Spleen (tissue), 7 donors: Measurements from ENCODE around the gene MOK.

Experiments
- POLR2A ChIP-seq, 3 donors: fragments of 450-650 bp; IDR thresholded peaks; one replicate each; pipeline ENCODE4 v1.5.1; 2017; ENCODE audit warnings: antibody characterized with exemption in 3 of 3, mild to moderate bottlenecking in 1 of 3
- POLR2AphosphoS5 ChIP-seq, 3 donors: sonication (generic); formaldehyde crosslinking; IDR thresholded peaks; one replicate each; pipeline ENCODE4 v1.5.1; 2017; ENCODE audit warnings: antibody characterized with exemption in 3 of 3
- TF ChIP-seq, protein P1 (sequence below), 11 experiments: fragments of 200-600 bp in 7 of 11; fragments of 450-650 bp in 4 of 11; sonication (generic) in 4 of 11; IDR thresholded peaks in 8 of 11; conservative IDR thresholded peaks in 3 of 11; 1 replicate in 7 of 11; 2 replicates in 4 of 11; pipeline versions ENCODE4 v1.4.0 to v1.8.0; 2016 to 2021; ENCODE audit warnings: antibody characterized with exemption in 11 of 11, inconsistent platforms in 4 of 11, mild to moderate bottlenecking in 1 of 11
- donor health status: DM: no; HTN: no; CAD: no; lungs with moderate emphysema.
- donor health status: DM: no; HTN: no; CAD: no.
- donor health status: DM: no; HTN: no; CAD: no.

DNA sequence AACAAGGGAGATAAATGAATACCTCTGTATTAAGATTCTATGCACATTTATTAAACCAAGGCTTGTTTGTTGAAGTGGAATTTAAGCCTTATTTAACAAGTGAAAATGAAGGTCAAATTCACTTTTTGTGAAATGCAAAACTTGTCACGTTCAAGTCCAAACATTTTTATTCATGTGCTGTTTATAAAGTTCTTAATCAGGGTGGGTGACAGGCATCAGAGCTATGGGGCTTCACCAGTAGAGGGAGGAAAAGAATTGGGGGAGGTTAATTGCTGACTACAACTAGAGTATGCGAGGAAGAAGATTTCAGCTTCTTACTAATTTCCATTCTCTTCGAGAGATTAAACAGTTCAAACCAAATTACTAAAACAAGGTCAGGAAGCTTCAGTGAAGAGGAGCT is 9.7 kb downstream of the MOK start:
- TF ChIP-seq, protein P1, sequence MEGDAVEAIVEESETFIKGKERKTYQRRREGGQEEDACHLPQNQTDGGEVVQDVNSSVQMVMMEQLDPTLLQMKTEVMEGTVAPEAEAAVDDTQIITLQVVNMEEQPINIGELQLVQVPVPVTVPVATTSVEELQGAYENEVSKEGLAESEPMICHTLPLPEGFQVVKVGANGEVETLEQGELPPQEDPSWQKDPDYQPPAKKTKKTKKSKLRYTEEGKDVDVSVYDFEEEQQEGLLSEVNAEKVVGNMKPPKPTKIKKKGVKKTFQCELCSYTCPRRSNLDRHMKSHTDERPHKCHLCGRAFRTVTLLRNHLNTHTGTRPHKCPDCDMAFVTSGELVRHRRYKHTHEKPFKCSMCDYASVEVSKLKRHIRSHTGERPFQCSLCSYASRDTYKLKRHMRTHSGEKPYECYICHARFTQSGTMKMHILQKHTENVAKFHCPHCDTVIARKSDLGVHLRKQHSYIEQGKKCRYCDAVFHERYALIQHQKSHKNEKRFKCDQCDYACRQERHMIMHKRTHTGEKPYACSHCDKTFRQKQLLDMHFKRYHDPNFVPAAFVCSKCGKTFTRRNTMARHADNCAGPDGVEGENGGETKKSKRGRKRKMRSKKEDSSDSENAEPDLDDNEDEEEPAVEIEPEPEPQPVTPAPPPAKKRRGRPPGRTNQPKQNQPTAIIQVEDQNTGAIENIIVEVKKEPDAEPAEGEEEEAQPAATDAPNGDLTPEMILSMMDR (IDR thresholded peaks at IDR 0.05 in 8 of 11, conservative IDR thresholded peaks at IDR 0.05 in 3 of 11), result no peak
- TF ChIP-seq POLR2A (IDR thresholded peaks at IDR 0.05), result no peak
- TF ChIP-seq POLR2AphosphoS5 (IDR thresholded peaks at IDR 0.05), result no peak
